Measurements from ENCODE around the gene FAM78A.

Gene FAM78A

DNA sequence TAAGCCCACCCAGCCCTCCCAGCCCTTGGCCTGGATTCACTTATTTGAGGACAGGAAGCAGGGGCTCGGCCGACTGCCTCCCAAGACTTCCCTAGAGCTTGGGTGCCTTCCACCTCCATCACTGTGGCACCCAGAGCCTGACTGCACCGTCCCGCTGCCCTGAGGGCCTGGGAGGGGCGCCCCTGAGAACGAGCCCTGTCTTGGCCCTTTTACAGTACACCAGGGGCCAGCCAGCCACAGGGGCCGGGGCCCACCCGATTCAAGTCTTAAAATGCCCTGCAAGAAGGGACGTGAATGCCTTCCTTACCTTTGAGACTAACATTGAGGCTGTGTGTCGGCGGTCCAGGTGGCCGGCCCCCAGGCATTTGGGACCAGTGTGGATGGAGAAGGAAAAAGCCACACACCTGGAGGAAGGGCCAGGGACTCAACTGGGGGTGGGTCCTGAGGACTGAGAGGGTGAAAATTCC lies 16.8 kb downstream of the FAM78A start:
- TF ChIP-seq, protein P1, sequence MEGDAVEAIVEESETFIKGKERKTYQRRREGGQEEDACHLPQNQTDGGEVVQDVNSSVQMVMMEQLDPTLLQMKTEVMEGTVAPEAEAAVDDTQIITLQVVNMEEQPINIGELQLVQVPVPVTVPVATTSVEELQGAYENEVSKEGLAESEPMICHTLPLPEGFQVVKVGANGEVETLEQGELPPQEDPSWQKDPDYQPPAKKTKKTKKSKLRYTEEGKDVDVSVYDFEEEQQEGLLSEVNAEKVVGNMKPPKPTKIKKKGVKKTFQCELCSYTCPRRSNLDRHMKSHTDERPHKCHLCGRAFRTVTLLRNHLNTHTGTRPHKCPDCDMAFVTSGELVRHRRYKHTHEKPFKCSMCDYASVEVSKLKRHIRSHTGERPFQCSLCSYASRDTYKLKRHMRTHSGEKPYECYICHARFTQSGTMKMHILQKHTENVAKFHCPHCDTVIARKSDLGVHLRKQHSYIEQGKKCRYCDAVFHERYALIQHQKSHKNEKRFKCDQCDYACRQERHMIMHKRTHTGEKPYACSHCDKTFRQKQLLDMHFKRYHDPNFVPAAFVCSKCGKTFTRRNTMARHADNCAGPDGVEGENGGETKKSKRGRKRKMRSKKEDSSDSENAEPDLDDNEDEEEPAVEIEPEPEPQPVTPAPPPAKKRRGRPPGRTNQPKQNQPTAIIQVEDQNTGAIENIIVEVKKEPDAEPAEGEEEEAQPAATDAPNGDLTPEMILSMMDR (IDR thresholded peaks at IDR 0.05; ENCODE audit: low read depth, low read length): no peak
- no peaks in the 10 kb centered on the region for H3K9me3 ChIP-seq
- no peak overlapping the region for H3K4me3 ChIP-seq (ENCODE audit: low read depth, low read length)
- H3K36me3 ChIP-seq: no peaks in the 10 kb centered on the region
- no peaks in the 10 kb centered on the region for H3K27me3 ChIP-seq
- no peak for DNase-seq
- H3K4me1 ChIP-seq: no peaks in the 10 kb centered on the region

DNA sequence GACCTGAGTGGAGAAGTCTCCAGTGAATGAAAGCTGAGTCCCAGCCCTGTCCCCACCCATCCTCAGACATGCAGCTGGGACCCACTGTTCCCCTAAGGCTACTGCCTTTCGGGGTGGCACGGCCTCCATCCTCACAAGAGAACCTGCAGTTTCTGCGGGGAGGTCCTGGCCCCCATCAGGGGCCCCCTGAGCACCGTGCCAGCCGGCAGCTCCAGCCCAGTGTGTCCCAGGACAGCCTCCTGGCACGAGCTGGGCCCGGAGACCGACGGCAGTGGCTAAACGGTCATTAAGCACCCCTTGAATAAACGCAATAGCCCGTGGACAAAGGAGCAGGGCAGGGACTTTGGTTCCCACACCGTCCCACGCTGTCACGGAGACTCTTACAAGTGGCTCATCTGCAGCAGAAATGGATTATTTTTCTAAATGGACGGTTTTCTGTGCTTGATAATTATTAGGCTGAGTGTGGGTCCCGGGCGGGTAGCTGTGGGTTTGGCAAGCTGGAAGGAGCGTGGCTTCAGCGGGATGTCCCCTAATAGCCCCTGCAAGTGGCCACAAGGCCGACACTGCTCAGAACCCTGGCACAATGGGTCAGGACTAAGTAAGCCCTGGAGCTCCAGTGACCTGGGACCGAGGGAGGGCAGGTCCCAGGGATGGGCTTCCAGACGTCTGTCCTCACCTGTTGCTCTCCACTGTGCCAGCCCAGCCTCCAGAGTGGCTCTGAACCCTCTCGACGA lies 17.4 kb downstream of the FAM78A start:
- no peaks in the 10 kb centered on the region for H3K36me3 ChIP-seq

DNA sequence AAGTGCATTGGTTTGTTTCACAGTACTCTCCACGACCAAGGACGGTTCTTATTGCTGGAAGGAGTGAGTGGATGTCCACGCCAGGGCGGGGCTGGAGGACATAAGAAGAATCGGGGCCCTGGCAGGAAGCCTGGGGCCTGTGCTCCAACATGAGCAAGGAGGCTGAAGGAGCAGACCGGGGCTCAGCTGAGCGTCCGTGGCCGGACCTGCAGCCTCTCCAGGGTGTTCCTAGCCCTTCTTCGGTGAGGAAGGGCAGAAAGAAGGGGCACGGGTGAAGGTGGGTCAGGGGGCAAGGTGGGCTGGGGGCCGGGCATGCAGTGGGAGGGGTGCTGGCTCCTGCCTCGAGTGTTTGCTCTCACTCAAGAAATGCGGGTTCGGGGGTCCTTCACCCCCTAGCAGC lies 18.1 kb downstream of the FAM78A start:
- Histone ChIP-seq H3K4me3 (ENCODE audit: low read depth, low read length) (no peak overlapping the region), H3K9me3 (no peaks in the 10 kb centered on the region), H3K27me3 (no peaks in the 10 kb centered on the region), H3K4me1 (no peaks in the 10 kb centered on the region), H3K36me3 (no peaks in the 10 kb centered on the region)
- no peak for DNase-seq
- TF ChIP-seq, protein P1 (IDR thresholded peaks at IDR 0.05; ENCODE audit: low read depth, low read length): no peak

More for the DNA sequence above, 17.4 kb downstream of the FAM78A start:
- no peaks in the 10 kb centered on the region for H3K4me1 ChIP-seq
- no peak overlapping the region for H3K4me3 ChIP-seq (ENCODE audit: low read depth, low read length)
- no peaks in the 10 kb centered on the region for H3K27me3 ChIP-seq
- TF ChIP-seq, protein P1 (IDR thresholded peaks at IDR 0.05; ENCODE audit: low read depth, low read length): no peak
- no peaks in the 10 kb centered on the region for H3K9me3 ChIP-seq
- DNase-seq: no peak

DNA sequence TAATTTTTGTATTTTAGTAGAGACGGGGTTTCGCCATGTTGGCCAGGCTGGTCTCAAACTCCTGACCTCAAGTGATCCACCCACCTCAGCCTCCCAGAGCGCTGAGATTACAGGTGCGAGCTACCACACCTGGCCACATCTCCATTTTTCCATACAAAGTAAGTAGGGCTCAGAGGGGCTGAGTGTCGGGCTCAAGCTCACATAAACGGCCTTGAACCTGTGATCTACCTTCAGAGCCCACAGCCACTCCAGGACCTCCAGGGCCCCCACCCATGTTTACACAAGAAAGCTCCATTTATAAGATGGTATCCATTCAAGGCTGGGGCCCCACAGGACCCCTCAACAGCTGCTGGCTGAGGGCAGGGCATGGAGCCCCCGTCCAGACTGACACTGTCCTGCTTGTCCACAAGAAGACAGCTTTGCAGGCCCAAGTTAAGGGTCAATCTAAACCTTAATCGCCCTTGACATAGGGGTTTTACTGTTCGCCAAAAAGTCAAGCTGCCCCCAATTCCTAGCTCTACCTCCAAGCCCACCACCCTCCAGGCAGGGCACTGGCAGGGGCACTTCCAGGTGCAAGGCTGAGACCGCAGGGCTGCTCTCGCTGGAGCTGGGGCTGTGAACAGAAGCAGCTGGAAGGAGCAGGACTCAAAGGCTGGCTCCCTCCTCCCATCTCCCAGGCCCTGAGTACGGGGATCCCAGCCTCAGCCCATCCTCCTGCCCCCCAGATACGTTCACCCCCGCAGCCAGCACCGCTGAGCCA lies 18.9 kb downstream of the FAM78A start:
- H3K27me3 ChIP-seq: no peaks in the 10 kb centered on the region
- no peak overlapping the region for H3K4me3 ChIP-seq (ENCODE audit: low read depth, low read length)
- TF ChIP-seq, protein P1 (IDR thresholded peaks at IDR 0.05; ENCODE audit: low read depth, low read length): no peak
- no peaks in the 10 kb centered on the region for H3K4me1 ChIP-seq
- H3K9me3 ChIP-seq: no peaks in the 10 kb centered on the region
- no peak for DNase-seq
- H3K36me3 ChIP-seq: no peaks in the 10 kb centered on the region

DNA sequence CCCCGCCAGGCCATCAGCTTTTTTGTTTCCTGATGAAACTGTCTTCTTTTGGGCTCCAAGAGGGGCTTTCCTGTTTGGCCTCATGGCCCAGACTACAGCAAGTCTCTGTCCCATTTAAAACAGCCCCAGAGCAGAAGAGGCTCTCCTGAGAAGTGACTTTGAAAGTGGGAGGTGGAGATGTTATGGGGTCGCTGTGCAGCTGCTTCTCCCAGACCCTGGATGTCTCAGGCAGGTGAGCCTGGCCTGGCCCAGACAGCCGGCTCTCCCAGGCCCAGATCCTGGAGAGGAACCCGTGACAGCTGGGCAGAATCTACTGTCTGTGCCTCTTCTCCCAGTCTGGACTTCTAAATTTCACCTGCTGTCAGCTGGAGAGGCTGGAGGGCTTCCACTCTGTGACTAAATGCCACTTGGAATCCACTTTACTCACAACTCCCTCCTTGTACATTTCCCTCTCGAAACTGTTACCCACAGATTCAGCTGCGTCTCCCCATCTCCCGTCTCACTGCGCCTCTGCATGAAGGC lies 20.6 kb downstream of the FAM78A start:
- Histone ChIP-seq H3K4me1 (no peaks in the 10 kb centered on the region), H3K27me3 (no peaks in the 10 kb centered on the region), H3K36me3 (no peaks in the 10 kb centered on the region), H3K9me3 (no peaks in the 10 kb centered on the region), H3K4me3 (ENCODE audit: low read depth, low read length) (no peak overlapping the region)
- TF ChIP-seq, protein P1 (IDR thresholded peaks at IDR 0.05; ENCODE audit: low read depth, low read length): no peak
- DNase-seq: no peak
